Measurements from ENCODE around the gene CNPY1.

DNA sequence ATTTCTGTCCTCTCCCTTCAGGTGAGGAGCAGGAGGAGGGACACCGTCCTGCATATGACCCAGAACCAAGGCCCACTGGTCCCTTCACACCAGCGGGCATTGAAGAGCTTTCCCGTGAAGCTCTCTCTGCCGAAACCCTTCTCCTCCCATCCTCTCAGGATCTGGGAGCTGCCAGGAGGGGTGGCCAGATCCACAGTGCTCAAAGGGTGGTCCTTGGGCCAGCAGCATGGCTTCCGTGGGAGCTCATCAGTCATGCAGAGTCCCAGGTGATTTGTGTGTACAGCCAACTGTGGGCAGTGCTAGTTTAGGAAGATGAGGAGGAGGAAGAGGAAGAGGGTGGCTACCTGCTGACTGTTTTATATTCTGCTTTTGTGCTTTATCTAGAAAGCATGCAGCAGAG is 28.4 kb downstream of the CNPY1 start:
- TF ChIP-seq, protein P1, sequence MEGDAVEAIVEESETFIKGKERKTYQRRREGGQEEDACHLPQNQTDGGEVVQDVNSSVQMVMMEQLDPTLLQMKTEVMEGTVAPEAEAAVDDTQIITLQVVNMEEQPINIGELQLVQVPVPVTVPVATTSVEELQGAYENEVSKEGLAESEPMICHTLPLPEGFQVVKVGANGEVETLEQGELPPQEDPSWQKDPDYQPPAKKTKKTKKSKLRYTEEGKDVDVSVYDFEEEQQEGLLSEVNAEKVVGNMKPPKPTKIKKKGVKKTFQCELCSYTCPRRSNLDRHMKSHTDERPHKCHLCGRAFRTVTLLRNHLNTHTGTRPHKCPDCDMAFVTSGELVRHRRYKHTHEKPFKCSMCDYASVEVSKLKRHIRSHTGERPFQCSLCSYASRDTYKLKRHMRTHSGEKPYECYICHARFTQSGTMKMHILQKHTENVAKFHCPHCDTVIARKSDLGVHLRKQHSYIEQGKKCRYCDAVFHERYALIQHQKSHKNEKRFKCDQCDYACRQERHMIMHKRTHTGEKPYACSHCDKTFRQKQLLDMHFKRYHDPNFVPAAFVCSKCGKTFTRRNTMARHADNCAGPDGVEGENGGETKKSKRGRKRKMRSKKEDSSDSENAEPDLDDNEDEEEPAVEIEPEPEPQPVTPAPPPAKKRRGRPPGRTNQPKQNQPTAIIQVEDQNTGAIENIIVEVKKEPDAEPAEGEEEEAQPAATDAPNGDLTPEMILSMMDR (IDR thresholded peaks at IDR 0.05; ENCODE audit: insufficient read depth, low read depth, low read length): no peak
- no peak for TF ChIP-seq EZH2 (IDR thresholded peaks at IDR 0.05; ENCODE audit: insufficient read depth, low read length)
